BLaER1 (cell line): ENCODE results near the gene LHFPL5.

Experiments used
- H3K27ac ChIP-seq: shearing (Covaris generic); formaldehyde crosslinking; 2 replicates; pipeline ENCODE4 v1.8.1; 2022
- H3K27me3 ChIP-seq: shearing (Covaris generic); formaldehyde crosslinking; 2 replicates; pipeline ENCODE4 v1.8.1; 2022
- H3K36me3 ChIP-seq: shearing (Covaris generic); formaldehyde crosslinking; 2 replicates; pipeline ENCODE4 v1.8.1; 2022
- H3K4me1 ChIP-seq: shearing (Covaris generic); formaldehyde crosslinking; 2 replicates; pipeline ENCODE4 v1.8.1; 2022
- H3K4me2 ChIP-seq: shearing (Covaris generic); formaldehyde crosslinking; 2 replicates; pipeline ENCODE4 v1.8.1; 2022
- H3K4me3 ChIP-seq: shearing (Covaris generic); formaldehyde crosslinking; 2 replicates; pipeline ENCODE4 v1.8.1; 2022
- H3K9ac ChIP-seq: shearing (Covaris generic); formaldehyde crosslinking; 2 replicates; pipeline ENCODE4 v1.8.1; 2022
- H3K9me3 ChIP-seq: shearing (Covaris generic); formaldehyde crosslinking; 2 replicates; pipeline ENCODE4 v1.8.1; 2022
- H4K20me1 ChIP-seq: shearing (Covaris generic); formaldehyde crosslinking; 2 replicates; pipeline ENCODE4 v1.8.1; 2022
- Cebpa-rat ChIP-seq: shearing (Covaris generic); IDR thresholded peaks from 2 replicates; pipeline ENCODE4 v1.8.1; 2022

LHFPL5 gene

GRCh38 chr6:35842381-35842780 is 37.2 kb downstream of the LHFPL5 start:
- H3K9me3 ChIP-seq = no peaks in the 10 kb centered on the region
- H4K20me1 ChIP-seq = no peaks in the 10 kb centered on the region
- no peak overlapping the region for H3K4me3 ChIP-seq
- no peak overlapping the region for H3K27ac ChIP-seq
- no peaks in the 10 kb centered on the region for H3K27me3 ChIP-seq
- H3K9ac ChIP-seq = no peak overlapping the region
- H3K36me3 ChIP-seq = peaks cover 98% of the 10 kb centered on the region
- H3K4me1 ChIP-seq = no peaks in the 10 kb centered on the region
- H3K4me2 ChIP-seq = no peak overlapping the region
- no peak for TF ChIP-seq Cebpa-rat

GRCh38 chr6:35844290-35844689 is 39.1 kb downstream of the LHFPL5 start:
- no peaks in the 10 kb centered on the region for H3K27me3 ChIP-seq
- H3K4me3 ChIP-seq = no peak overlapping the region
- no peak overlapping the region for H3K9ac ChIP-seq
- H3K4me1 ChIP-seq = no peaks in the 10 kb centered on the region
- TF ChIP-seq Cebpa-rat = no peak
- no peaks in the 10 kb centered on the region for H4K20me1 ChIP-seq
- peaks cover 96% of the 10 kb centered on the region for H3K36me3 ChIP-seq
- no peak overlapping the region for H3K4me2 ChIP-seq
- no peak overlapping the region for H3K27ac ChIP-seq
- H3K9me3 ChIP-seq = peaks cover 12% of the 10 kb centered on the region

GRCh38 chr6:35850208-35850607 is 45.1 kb downstream of the LHFPL5 start:
- Histone ChIP-seq H3K27me3 (no peaks in the 10 kb centered on the region), H3K36me3 (peaks cover 97% of the 10 kb centered on the region), H3K27ac (no peak overlapping the region), H3K4me2 (no peak overlapping the region), H3K9me3 (peaks cover 12% of the 10 kb centered on the region), H3K9ac (no peak overlapping the region), H3K4me1 (no peaks in the 10 kb centered on the region), H3K4me3 (no peak overlapping the region), H4K20me1 (no peaks in the 10 kb centered on the region)
- TF ChIP-seq Cebpa-rat = no peak

- Histone ChIP-seq H3K4me1 (no peaks in the 10 kb centered on the region), H3K36me3 (peaks cover 99% of the 10 kb centered on the region), H3K4me3 (no peak overlapping the region), H3K9me3 (peaks cover 12% of the 10 kb centered on the region), H3K27ac (no peak overlapping the region), H4K20me1 (no peaks in the 10 kb centered on the region), H3K27me3 (no peaks in the 10 kb centered on the region), H3K9ac (no peak overlapping the region), H3K4me2 (no peak overlapping the region)
- TF ChIP-seq Cebpa-rat = no peak
Observed at GRCh38 chr6:35852994-35853393, 47.8 kb downstream of the LHFPL5 start.

GRCh38 chr6:35856250-35856649 is 51.1 kb downstream of the LHFPL5 start:
- TF ChIP-seq Cebpa-rat = no peak
- no peaks in the 10 kb centered on the region for H4K20me1 ChIP-seq
- no peak overlapping the region for H3K9ac ChIP-seq
- H3K27me3 ChIP-seq = no peaks in the 10 kb centered on the region
- peaks cover 99% of the 10 kb centered on the region for H3K36me3 ChIP-seq
- peaks cover 15% of the 10 kb centered on the region for H3K4me1 ChIP-seq
- H3K9me3 ChIP-seq = no peaks in the 10 kb centered on the region
- H3K27ac ChIP-seq = no peak overlapping the region
- no peak overlapping the region for H3K4me2 ChIP-seq
- H3K4me3 ChIP-seq = no peak overlapping the region

GRCh38 chr6:35857853-35858252 is 52.7 kb downstream of the LHFPL5 start:
- H3K36me3 ChIP-seq = peaks cover 99% of the 10 kb centered on the region

GRCh38 chr6:35859367-35859766 is 54.2 kb downstream of the LHFPL5 start:
- TF ChIP-seq Cebpa-rat = no peak

More at GRCh38 chr6:35857853-35858252, 52.7 kb downstream of the LHFPL5 start:
- Histone ChIP-seq H3K9ac (no peak overlapping the region), H3K4me3 (no peak overlapping the region), H3K27me3 (no peaks in the 10 kb centered on the region), H3K9me3 (no peaks in the 10 kb centered on the region), H3K4me2 (no peak overlapping the region), H3K4me1 (peaks cover 15% of the 10 kb centered on the region), H3K27ac (no peak overlapping the region), H4K20me1 (no peaks in the 10 kb centered on the region)
- no peak for TF ChIP-seq Cebpa-rat

More at GRCh38 chr6:35859367-35859766, 54.2 kb downstream of the LHFPL5 start:
- H3K9me3 ChIP-seq = peaks cover 5% of the 10 kb centered on the region
- no peak overlapping the region for H3K27ac ChIP-seq
- H3K9ac ChIP-seq = no peak overlapping the region
- peaks cover 15% of the 10 kb centered on the region for H3K4me1 ChIP-seq
- H4K20me1 ChIP-seq = no peaks in the 10 kb centered on the region
- H3K36me3 ChIP-seq = peaks cover 98% of the 10 kb centered on the region
- H3K4me3 ChIP-seq = no peak overlapping the region
- H3K27me3 ChIP-seq = no peaks in the 10 kb centered on the region
- H3K4me2 ChIP-seq = no peak overlapping the region
